Thyroid gland (tissue), 4 donors: Measurements from ENCODE around the gene PPFIA4. TPM values are rescaled to one million over a fixed set of nuclear protein-coding genes. Genes with fewer than 3 reads are reported as not detected.

Experiments used
- DNase-seq, 2 donors: peaks; one replicate each; pipeline ENCODE4 v3.0.0-alpha.2; 2019
- H3K27ac ChIP-seq, 3 donors: fragments of 200-600 bp; sonication (generic); 1 replicate in 2 of 3; 2 replicates in 1 of 3; pipeline ENCODE4 v1.5.1; 2016 to 2019; ENCODE audit warnings: mild to moderate bottlenecking in 1 of 3, moderate library complexity in 1 of 3
- H3K27me3 ChIP-seq: fragments of 200-600 bp; sonication (generic); one replicate; pipeline ENCODE4 v1.5.1; 2019
- H3K36me3 ChIP-seq, 2 donors: fragments of 200-600 bp; sonication (generic); one replicate each; pipeline ENCODE4 v1.5.1; 2016 to 2019
- H3K4me1 ChIP-seq, 2 donors: fragments of 200-600 bp; sonication (generic); one replicate each; pipeline ENCODE4 v1.5.1; 2017 to 2019
- H3K4me3 ChIP-seq, 3 donors: fragments of 200-600 bp; sonication (generic); replicated peaks in 1 of 3; 1 replicate in 2 of 3; 2 replicates in 1 of 3; pipeline ENCODE4 v1.5.1; 2016; ENCODE audit warnings: mild to moderate bottlenecking in 1 of 3
- H3K9me3 ChIP-seq: fragments of 200-600 bp; sonication (generic); one replicate; pipeline ENCODE4 v1.5.1; 2017
- POLR2A ChIP-seq, 2 donors: fragments of 450-650 bp; IDR thresholded peaks; one replicate each; pipeline ENCODE4 v1.6.1; 2017; ENCODE audit warnings: antibody characterized with exemption in 2 of 2, mild to moderate bottlenecking in 2 of 2, moderate library complexity in 1 of 2
- WGBS, 2 donors: methylation state at CpG; one replicate each; pipeline ENCODE4 v1.1.5; 2017; 5-methylcytosine and 5-hydroxymethylcytosine counted together
- intact Hi-C: fragments of 100-400 bp; cut with DNase I; formaldehyde crosslinking; loops from one replicate; pipeline ENCODE4 v1.15.1; 2023
- total RNA-seq, 4 donors: library from RNA; depleted of rRNA; stranded (reverse); fragments of >200 nt; gene quantifications; one replicate each; pipeline ENCODE4 v1.2.3, GENCODE V29; 2016
- TF ChIP-seq, protein P1 (sequence below), 6 experiments: fragments of 200-600 bp in 3 of 6; fragments of 450-650 bp in 3 of 6; sonication (generic) in 3 of 6; IDR thresholded peaks; one replicate each; pipeline ENCODE4 v1.5.1; 2016 to 2019; ENCODE audit warnings: antibody characterized with exemption in 6 of 6, mild to moderate bottlenecking in 2 of 6, inconsistent platforms in 1 of 6, moderate library complexity in 1 of 6

Gene PPFIA4
- total RNA-seq, 4 donors from 2014 or later: 0.54 to 3.0 (median 2.1) TPM

DNA sequence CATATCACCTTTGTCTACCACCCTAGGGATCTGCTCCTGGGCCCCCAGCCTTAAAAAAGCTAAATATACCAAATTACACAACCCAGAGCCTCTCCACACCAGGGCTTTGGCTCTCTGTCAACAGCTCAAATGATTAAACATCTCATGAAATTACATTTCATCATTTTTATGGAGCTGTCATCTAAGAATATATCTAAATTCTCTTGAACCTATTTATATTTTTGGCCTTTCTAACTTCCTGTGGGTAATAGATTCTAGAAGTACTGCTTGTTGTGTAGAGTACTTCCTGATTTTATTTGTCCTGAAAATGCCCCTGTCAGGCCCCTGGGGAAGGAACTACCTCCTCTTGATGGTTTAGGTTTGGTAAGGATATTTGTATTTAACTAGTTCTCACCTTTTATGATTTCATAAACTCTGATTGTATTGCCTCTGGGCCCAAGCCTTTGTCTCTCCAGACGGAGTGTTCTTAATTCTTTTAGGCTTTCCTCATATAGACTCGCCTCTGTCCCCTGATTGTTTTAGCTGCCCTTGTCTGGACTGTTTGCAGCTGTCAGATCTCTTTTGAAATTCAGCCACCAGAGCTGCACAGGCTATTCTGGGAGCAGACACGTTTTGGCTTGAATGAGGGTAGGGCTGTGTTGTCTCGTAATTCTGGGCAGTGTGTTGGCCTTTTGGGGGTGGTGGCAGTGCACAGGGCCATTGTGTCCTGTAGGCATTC, 42.9 kb downstream of the PPFIA4 start:
- Histone ChIP-seq H3K4me1 (no peaks in the 10 kb centered on the region), H3K9me3 (no peaks in the 10 kb centered on the region), H3K36me3 (no peaks in the 10 kb centered on the region), H3K4me3 (no peak overlapping the region), H3K27me3 (no peaks in the 10 kb centered on the region), H3K27ac (no peak overlapping the region)
- DNase-seq: no peak
- intact Hi-C loops: no loop called here
- 60 to 61% methylated on average over 4 of the region's 4 CpGs for WGBS, 2 donors
- TF ChIP-seq, protein P1, sequence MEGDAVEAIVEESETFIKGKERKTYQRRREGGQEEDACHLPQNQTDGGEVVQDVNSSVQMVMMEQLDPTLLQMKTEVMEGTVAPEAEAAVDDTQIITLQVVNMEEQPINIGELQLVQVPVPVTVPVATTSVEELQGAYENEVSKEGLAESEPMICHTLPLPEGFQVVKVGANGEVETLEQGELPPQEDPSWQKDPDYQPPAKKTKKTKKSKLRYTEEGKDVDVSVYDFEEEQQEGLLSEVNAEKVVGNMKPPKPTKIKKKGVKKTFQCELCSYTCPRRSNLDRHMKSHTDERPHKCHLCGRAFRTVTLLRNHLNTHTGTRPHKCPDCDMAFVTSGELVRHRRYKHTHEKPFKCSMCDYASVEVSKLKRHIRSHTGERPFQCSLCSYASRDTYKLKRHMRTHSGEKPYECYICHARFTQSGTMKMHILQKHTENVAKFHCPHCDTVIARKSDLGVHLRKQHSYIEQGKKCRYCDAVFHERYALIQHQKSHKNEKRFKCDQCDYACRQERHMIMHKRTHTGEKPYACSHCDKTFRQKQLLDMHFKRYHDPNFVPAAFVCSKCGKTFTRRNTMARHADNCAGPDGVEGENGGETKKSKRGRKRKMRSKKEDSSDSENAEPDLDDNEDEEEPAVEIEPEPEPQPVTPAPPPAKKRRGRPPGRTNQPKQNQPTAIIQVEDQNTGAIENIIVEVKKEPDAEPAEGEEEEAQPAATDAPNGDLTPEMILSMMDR (IDR thresholded peaks at IDR 0.05): no peak

DNA sequence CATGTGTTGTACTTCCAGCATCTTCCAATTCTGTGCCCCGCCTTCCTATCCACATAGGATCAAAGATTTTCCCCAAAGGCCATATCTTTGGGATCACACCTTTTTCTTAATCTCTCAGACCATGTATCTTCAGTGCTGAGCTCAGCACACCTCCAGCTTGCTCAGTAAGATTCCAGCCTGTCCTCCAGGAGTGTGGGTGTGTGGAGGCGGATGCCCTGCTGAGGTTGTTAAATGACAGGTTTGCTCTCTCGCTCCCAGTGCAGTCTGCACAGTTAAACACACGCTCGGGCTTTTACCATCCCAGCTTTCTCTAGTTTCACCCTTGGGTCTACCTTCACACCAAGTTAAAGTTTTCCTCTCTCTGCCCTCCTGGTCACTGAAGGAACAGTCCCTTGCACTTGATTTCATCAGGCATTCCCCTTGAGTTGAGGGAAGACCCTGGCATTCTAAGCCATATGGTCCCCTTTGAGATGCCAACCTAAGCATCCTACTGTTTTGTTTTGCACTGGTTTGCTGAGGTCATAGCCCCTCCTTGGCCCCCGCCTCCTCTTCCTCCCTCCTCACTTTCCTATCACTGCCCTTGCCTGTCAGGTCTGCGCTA, 45.8 kb downstream of the PPFIA4 start:
- no peaks in the 10 kb centered on the region for H3K27me3 ChIP-seq
- H3K4me3 ChIP-seq: no peak overlapping the region
- intact Hi-C loops: no loop called here
- WGBS, 2 donors: 86 to 93% methylated on average over 7 of the region's 7 CpGs
- no peak overlapping the region for H3K27ac ChIP-seq
- H3K36me3 ChIP-seq: no peaks in the 10 kb centered on the region
- peaks cover 3 to 5% of the 10 kb centered on the region in 2 donors for H3K4me1 ChIP-seq
- H3K9me3 ChIP-seq: no peaks in the 10 kb centered on the region
- TF ChIP-seq, protein P1 (IDR thresholded peaks at IDR 0.05): no peak
- DNase-seq: no peak

DNA sequence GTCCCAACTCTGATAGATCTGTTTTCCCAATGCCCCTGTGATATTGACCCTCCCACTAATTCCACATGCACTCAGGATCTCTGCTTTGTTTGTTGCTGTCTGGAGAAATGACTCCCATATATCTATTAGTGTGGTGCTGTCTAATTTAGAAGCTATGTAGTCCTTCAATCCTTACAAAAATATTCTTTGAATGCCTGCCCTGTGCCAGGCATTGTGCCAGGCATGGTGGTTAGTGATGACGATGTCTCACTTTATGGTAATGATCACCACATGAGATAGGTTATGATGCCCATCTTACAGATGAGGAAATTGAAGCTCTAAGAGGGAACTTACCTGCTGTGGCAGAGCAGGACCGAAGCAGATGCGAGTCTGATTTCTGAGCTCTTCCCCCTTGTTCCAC, 46.6 kb downstream of the PPFIA4 start:
- H3K27ac ChIP-seq: no peak overlapping the region
- no peaks in the 10 kb centered on the region for H3K36me3 ChIP-seq
- TF ChIP-seq, protein P1 (IDR thresholded peaks at IDR 0.05): no peak
- TF ChIP-seq POLR2A (IDR thresholded peaks at IDR 0.05): no peak
- no peak overlapping the region for H3K4me3 ChIP-seq
- no peak for DNase-seq
- no peaks in the 10 kb centered on the region for H3K9me3 ChIP-seq
- intact Hi-C loops: no loop called here
- no peaks in the 10 kb centered on the region for H3K27me3 ChIP-seq
- peaks cover 3 to 5% of the 10 kb centered on the region in 2 donors for H3K4me1 ChIP-seq
- 94 to 95% methylated on average over 3 of the region's 3 CpGs for WGBS, 2 donors

DNA sequence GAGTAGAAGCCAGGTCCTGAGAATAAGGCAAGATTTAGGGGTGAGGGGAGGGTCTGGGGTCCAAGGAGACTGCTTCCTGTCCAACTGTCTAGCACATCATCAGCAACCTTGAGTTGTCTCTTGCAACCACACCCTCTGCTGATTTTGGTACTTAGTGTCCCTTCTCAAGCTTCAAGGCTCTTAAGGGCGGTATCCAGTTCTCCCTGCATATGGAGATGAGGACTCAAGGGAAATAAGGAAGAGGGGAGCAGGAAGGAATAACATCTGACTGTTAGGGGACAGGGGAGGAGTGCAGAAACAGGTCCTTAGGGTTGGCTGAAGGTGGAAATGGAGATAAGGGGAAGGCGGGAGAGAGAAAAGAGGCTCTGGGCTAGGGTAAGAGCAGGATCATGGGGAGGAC, 47.2 kb downstream of the PPFIA4 start:
- H3K27ac ChIP-seq: no peak overlapping the region
- no peaks in the 10 kb centered on the region for H3K27me3 ChIP-seq
- no peak overlapping the region for H3K4me3 ChIP-seq
- H3K9me3 ChIP-seq: no peaks in the 10 kb centered on the region
- peaks cover 3 to 5% of the 10 kb centered on the region in 2 donors for H3K4me1 ChIP-seq
- TF ChIP-seq POLR2A (IDR thresholded peaks at IDR 0.05): no peak
- TF ChIP-seq, protein P1 (IDR thresholded peaks at IDR 0.05): no peak
- intact Hi-C loops: no loop called here
- WGBS, 2 donors: 94% methylated on average over 2 of the region's 2 CpGs
- no peaks in the 10 kb centered on the region for H3K36me3 ChIP-seq
- no peak for DNase-seq

DNA sequence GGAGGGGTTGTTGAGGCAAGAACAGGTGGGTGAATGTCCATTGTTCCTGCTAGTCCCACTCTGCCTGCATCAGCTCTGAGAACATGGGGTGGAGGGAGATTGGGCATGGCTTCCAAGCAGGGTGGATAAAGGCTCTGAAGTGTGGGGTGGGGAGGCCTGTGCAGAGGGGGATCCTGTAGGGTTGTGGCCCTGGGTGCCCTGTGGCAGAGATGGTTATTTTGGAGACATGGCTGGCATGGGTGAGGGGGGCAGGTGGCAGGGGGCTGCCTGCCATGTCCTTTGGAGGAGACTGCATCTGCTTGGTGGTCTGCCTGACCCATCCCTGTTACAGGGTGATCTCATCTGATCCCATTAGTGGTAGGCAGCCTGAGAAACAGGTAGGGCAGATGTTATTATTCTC, 48.3 kb downstream of the PPFIA4 start:
- no peak for DNase-seq
- H3K36me3 ChIP-seq: no peaks in the 10 kb centered on the region
- H3K4me3 ChIP-seq: no peak overlapping the region
- no peak overlapping the region for H3K27ac ChIP-seq
- TF ChIP-seq, protein P1 (IDR thresholded peaks at IDR 0.05): no peak
- TF ChIP-seq POLR2A (IDR thresholded peaks at IDR 0.05): no peak
- H3K9me3 ChIP-seq: no peaks in the 10 kb centered on the region
- H3K4me1 ChIP-seq: peaks cover 3 to 5% of the 10 kb centered on the region in 2 donors
- no peaks in the 10 kb centered on the region for H3K27me3 ChIP-seq
- intact Hi-C loops: no loop called here
